UCSD-AML1 (cell line): ENCODE measurements around the gene CLEC18C.
"Not testable (repeated sequence)": the region's sequence is repeated elsewhere in the genome, so short reads cannot be mapped to it uniquely, and the experiment has no call there.

Experiments
- DNase-seq: peaks from one replicate; lab custom pipeline; 2025; ENCODE audit not compliant: unreplicated experiment; lab: John Stamatoyannopoulos, UW

The CLEC18C gene

GRCh38 chr16:70173212-70173837 lies at the start of gene CLEC18C:
Gene CLEC18C (plus strand): TSS chr16:70173787. CDS start chr16:70174279, 492 bp downstream.
- DNase-seq = not testable (repeated sequence)

- DNase-seq = not testable (repeated sequence)
Measured at GRCh38 chr16:70123822-70124221, 49.8 kb upstream of the CLEC18C start.

GRCh38 chr16:70126226-70126625 lies 47.4 kb upstream of the CLEC18C start:
- DNase-seq = not testable (repeated sequence)

DNA sequence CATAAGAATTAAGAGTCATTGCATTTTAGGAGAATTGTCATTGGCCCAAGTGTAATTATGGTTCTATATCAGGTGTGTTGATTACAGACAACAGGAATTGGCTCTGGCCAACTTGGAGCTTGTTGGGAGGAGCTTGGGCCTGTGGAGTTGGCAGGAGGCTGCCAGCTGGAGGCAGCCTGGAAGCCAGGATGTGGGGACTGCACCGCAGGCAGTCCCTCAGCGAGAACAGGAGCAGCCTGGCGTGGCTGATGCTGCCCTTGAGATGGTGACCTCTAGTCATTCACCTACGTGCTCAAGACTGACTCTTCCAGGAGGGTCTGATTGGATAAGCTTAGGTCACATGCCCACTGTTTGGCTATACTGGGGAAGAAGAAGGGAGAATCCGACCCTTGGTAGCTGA lies 45.9 kb upstream of the CLEC18C start:
- not testable (repeated sequence) for DNase-seq

- DNase-seq = not testable (repeated sequence)
Measured at GRCh38 chr16:70128844-70129243, 44.7 kb upstream of the CLEC18C start.

- DNase-seq = not testable (repeated sequence)
Measured at GRCh38 chr16:70135796-70136195, 37.8 kb upstream of the CLEC18C start.

GRCh38 chr16:70136595-70136994 lies 37.0 kb upstream of the CLEC18C start:
- DNase-seq = not testable (repeated sequence)

DNA sequence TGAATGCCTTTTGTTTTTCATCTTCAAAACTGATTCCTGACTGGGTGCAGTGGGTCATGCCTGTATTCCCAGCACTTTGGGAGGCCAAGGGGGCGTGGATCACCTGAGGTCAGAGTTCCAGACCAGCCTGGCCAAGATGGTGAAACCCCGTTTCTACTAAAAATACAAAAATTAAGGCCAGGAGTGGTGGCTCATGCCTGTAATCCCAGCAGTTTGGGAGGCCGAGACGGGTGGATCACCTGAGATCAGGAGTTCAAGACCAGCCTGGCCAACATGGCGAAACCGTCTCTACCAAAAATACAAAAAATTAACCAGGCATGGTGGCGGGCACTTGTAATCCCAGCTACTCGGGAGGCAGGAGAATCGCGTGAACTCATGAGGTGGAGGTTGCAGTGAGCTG lies 30.8 kb upstream of the CLEC18C start:
- not testable (repeated sequence) for DNase-seq

DNA sequence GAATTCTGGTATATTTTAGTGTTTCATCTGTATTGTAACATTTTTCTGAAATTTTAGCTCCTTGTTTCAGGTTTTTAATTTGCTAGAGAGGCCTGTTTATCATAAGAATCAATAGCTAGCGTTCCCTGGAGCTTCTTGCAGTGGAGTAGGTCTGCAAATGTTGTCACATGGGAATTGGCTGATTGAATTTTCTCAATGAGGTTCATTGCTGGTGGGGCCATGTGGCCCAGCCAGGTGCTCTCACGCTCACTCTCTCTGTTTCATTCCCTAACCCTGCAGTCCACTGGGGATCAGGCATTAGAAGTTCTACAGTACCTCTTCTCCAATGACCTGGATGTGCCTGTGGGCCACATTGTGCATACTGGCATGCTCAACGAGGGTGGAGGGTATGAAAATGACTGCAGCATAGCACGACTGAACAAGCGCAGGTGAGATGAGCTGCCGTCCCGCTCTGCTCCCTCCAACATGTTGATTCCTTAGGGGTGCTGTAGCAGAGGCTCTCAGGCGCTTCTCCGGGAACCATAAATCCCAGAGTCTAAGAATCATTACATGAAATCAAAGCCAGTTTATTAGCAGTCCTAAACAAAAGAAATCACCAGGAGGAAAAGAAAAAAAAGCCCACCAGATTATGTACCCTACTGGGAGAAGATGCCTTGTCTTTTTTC lies 30.2 kb upstream of the CLEC18C start:
- DNase-seq = not testable (repeated sequence)

GRCh38 chr16:70147853-70148252 lies 25.7 kb upstream of the CLEC18C start:
- not testable (repeated sequence) for DNase-seq

DNA sequence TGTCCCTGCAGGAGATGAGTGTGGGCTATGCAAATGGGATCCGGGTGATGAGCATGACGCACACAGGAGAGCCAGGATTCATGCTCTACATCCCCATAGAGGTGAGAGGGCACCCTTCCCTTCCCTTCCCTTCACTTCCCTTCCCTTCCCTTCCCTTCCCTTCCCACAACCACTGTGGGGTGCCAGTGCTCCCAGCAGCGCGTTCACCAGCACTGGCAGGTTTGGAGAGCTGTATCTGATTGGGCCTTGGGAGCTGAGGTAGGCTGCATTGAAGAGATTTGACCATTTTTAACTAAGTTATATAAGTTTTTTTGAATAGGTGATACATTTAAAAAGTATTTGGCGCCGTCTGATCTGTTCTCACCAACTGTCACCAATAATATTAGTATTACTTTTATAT lies 25.1 kb upstream of the CLEC18C start:
- not testable (repeated sequence) for DNase-seq

- not testable (repeated sequence) for DNase-seq
Measured at GRCh38 chr16:70149296-70149695, 24.3 kb upstream of the CLEC18C start.

GRCh38 chr16:70151391-70151790 lies 22.2 kb upstream of the CLEC18C start:
- DNase-seq = no peak

DNA sequence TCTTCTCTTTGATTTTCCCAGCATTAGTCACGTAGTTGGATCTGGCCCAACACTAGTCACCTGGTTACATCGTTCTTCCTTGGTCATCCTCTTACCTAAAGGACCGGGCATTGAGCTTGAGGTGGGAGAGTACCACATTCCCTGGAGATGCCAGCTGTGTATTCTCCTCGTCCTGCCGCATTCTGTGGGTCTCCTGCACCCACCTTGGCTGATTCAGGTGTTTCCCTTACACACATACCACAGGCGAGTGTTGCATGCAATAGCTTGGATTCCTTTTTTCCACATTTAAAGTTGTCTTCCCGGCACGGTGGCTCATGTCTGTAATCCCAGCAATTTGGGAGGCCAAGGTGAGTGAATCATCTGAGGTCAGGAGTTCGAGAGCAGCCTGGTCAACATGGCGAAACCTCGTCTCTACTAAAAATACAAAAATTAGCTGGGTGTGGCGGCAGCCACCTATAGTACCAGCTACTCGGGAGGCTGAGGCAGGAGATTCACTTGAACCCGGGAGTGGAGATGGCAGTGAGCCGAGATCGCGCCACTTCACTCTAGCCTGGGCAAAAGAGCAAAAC lies 21.6 kb upstream of the CLEC18C start:
- no peak for DNase-seq

DNA sequence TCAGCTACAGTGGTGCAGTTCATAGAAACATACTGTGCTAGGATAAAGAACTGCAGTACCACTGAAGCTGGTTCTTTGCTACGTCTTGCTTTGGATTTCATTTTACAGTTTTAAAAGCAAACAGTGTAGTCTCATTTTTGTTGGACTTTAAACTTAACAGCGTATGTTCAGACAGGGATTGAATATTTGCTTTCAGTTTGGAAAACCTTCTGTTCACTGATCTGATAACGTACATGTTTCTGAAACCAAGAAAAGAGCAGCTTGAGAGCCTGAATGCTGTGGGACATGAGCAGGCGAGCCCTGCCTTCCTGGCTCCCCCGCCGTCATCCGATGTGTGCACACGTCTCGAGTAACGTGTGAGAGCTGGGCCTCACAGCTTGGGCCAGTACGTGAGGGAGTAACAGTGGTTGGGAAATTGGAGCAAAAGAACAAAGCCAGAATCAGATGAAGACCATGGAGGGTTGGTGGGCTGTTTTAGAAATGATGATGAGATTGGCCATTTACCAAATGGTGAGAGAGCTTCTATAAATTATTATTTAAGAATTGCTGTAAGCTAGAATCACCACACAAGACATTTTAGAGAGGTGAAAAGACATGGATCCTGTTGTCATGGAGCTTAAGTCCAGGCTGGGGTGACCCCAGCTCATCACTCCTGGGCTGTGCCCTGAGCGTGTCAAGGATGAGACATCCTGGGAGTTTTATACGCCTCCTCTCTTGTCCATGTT lies 20.8 kb upstream of the CLEC18C start:
- DNase-seq = no peak

DNA sequence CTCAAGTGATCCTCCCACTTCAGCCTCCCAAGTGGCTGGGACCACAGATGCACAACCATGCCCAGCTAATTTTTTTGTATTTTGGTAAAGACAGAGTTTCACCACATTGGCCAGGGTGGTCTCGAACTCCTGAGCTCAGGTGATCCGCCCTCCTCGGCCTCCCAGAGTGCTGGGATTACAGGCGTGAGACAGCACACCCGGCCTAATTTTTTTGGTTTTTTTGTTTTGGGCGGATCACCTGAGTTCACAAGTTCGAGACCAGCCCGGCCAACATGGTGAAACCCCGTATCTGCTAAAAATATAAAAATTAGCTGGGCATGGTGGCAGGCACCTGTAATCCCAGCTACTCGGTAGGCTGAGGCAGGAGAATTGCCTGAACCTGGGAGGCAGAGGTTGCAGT lies 18.9 kb upstream of the CLEC18C start:
- not testable (repeated sequence) for DNase-seq

- no peak for DNase-seq
Measured at GRCh38 chr16:70156207-70156978, 17.2 kb upstream of the CLEC18C start.

DNA sequence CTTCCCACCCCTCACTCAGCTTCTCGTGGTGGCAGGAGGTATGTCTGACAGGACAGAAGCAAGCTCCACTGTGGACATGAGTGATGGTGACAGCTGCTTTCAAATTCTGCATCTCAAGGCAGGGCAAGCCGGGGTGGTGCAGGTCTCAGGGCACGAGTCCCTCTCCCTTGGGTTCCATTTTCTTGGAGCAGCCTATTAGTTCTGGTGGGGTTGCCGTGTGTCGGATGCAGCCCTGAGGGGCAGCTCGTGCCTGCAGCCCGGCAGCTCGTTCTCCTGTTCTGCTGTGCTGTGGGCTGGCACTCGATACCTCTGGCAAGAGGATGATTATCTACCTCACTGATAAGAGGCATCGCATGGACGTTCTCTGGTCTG lies 16.5 kb upstream of the CLEC18C start:
- DNase-seq = no peak

DNA sequence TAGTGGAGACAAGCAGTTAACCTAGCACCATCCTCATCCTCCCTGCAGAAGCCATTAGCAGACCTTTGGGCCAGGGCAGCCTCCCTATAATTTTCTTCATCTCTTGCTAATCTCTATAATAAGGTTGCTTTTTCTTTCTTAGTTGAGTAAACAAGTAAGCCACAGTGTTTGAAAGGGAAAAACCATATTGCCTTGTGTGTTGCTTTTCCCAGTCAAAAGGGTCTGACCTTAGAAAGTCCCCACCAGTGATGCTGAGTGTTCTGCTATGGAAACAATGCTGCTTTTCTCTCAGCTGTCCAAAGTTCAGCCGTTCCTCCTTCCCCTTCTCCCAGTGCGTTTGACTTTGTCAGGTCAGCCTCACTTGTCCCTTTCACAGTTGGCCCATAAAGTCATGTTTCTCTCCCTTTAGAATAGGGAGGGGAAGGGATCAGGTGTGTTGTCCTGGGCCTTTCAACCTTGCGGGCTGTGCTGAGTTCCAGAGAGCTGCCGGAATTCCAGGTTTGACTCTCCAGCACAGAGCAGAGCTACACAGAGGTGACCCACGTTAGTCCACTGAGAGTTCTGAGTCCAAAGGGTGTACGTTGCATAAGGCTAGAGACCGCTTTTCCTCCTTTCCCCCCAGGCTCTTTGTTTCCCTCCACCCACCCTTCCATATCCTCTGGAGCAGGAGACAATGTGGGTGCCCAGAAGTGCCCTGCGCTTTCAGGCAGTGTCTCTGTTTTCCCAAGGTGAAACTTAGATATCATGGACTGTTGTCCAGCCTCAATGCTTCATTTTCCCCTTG lies 15.9 kb upstream of the CLEC18C start:
- DNase-seq = no peak

DNA sequence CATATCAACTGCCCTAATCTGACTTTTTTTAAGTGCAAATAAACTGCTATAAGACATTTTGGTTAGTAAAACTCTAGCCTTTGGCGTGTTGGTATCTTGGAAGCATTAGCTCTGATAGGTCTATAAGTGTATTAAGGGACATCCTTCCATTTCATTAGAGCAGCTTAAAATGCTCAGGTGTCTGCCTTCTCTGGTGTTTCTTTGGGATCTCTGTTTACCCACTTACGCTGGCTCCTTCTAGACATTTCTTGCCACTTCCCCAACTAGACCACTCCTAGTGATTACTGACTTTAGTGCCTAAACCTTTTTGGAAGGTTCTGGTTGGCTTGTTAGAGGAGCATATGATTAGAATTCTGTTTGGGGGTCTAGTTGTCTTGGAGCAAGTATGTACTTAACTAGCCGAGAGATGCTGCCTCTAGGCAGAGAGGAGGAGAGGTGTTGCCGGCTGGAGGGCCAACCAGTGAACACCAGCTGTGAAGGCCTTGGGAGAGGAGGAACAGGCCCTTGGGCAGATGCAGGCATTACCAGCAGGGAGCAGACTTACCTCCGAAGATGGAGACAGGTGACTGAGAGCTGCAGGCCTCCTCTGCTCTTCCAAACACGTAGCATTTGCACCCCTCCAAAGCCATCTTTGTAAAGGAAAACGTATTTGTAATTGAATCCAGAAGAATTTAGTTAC lies 15.2 kb upstream of the CLEC18C start:
- no peak for DNase-seq
